ENCODE data around the gene TLK2.
"Not testable (repeated sequence)": the region's sequence is repeated elsewhere in the genome, so short reads cannot be mapped to it uniquely, and the experiment has no call there.

GRCh38 chr17:62525317-62525716 lies 46.7 kb downstream of the TLK2 start:
- TF ChIP-seq ZNF394 (tag by site-specific recombination; IDR thresholded peaks at IDR 0.05; ENCODE audit: borderline replicate concordance); KLF1 (tag by site-specific recombination; IDR thresholded peaks at IDR 0.05); ZBTB6 (tag by site-specific recombination; IDR thresholded peaks at IDR 0.05); ZXDB (tag by site-specific recombination; IDR thresholded peaks at IDR 0.05); CTCF (tag by site-specific recombination; IDR thresholded peaks at IDR 0.05): not testable (repeated sequence)

Data from HEK293 (cell line).